Ishikawa (cell line): ENCODE measurements around the gene ANKRD33B.

Source experiments
- EGR1 ChIP-seq: IDR thresholded peaks from 2 replicates; pipeline ENCODE4 v1.6.1; 2012
- EP300 ChIP-seq: IDR thresholded peaks from 2 replicates; pipeline ENCODE4 v1.6.1; 2012; ENCODE audit warnings: borderline replicate concordance
- TF ChIP-seq, protein P1 (sequence below): IDR thresholded peaks from 2 replicates; pipeline ENCODE4 v1.6.1; 2012

DNA sequence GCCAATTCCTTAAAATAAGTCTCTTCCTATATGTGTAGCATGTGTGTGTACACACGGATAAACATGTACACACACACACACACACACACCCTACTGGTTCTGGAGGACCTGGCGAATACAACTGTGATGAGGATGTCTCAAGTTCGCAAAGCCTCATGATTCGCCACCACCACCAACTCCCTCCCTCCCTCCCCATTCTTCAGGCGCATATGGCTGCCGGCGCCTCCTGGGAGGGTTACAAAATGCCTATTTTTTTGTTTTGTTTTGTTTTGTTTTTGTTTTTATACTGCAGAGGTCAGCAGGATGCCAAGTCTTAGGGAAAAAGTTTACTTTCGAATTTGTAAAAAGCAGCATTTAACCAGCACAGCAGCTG is 109.1 kb downstream of the ANKRD33B start:
- TF ChIP-seq, protein P1, sequence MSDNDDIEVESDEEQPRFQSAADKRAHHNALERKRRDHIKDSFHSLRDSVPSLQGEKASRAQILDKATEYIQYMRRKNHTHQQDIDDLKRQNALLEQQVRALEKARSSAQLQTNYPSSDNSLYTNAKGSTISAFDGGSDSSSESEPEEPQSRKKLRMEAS = no peak
- TF ChIP-seq EP300 = no peak
- no peak for TF ChIP-seq EGR1
